Measurements from ENCODE around the gene IFNAR2.

DNA sequence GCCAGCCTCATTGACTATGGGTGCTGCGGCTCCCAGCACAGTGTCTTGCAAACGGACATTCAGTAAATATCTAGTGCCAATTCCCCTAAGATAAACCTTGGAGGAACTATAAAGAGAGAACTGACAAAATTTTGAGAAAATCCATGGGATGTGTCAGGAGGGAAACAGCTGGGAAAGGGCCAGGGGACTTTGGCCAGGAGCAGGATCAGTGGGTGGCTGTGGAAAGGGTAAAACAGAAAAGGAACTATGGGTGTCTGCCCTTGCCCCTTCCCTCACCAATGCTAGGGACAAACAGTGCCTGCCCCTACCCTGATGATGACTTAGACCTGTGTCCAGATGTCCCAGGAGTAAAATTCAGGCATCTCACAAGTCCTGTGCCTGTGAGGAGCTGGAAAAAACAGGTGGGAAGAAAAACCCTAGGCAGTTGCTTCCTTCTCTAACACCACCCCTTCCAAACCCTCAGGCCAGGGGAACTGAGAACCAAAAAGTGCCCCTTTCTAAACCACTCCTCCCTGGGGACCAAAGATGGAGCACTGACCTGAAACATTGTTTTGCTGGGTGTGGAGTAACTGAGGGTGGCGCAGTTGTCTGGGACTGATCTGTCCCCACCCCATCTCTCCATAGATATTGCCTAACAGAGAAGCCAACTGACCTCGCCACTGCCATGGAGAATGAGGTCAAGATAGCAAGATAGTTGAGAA lies 22.1 kb upstream of the IFNAR2 start:
- TF ChIP-seq, protein P1, sequence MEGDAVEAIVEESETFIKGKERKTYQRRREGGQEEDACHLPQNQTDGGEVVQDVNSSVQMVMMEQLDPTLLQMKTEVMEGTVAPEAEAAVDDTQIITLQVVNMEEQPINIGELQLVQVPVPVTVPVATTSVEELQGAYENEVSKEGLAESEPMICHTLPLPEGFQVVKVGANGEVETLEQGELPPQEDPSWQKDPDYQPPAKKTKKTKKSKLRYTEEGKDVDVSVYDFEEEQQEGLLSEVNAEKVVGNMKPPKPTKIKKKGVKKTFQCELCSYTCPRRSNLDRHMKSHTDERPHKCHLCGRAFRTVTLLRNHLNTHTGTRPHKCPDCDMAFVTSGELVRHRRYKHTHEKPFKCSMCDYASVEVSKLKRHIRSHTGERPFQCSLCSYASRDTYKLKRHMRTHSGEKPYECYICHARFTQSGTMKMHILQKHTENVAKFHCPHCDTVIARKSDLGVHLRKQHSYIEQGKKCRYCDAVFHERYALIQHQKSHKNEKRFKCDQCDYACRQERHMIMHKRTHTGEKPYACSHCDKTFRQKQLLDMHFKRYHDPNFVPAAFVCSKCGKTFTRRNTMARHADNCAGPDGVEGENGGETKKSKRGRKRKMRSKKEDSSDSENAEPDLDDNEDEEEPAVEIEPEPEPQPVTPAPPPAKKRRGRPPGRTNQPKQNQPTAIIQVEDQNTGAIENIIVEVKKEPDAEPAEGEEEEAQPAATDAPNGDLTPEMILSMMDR (IDR thresholded peaks at IDR 0.05), result no peak
- TF ChIP-seq POLR2A (IDR thresholded peaks at IDR 0.05), result no peak

Data from heart left ventricle (tissue), 13 donors.